B cell (primary cell): Measurements from ENCODE around the gene CCDC137. TPM values are rescaled to one million over a fixed set of nuclear protein-coding genes. Genes with fewer than 3 reads are reported as not detected.

Experiments
- ATAC-seq: fragments of 200-7000 bp; cut with Tn5 transposase; one replicate; pipeline ENCODE4 v1.10.0; 2021; ENCODE audit warnings: low read depth, mild to moderate bottlenecking, moderate number of reproducible peaks, moderate library complexity
- CTCF ChIA-PET: fragments of 350-600 bp; sonication (Branson Sonifier 250); formaldehyde crosslinking; loops from one replicate; lab custom pipeline; 2021; ENCODE audit warnings: antibody characterized with exemption, inconsistent platforms; lab: Charles Lee
- POLR2A ChIA-PET: fragments of 350-600 bp; sonication (Branson Sonifier 250); formaldehyde crosslinking; loops from one replicate; lab custom pipeline; 2021; ENCODE audit warnings: antibody characterized with exemption; lab: Charles Lee
- DNase-seq: peaks from one replicate; pipeline ENCODE4 v3.0.0; 2013
- H2AFZ ChIP-seq: 2 replicates; pipeline ENCODE4 v1.6.1; 2012; ENCODE audit warnings: mild to moderate bottlenecking, low read depth, low read length; ENCODE audit not compliant: insufficient read depth, poor library complexity, severe bottlenecking
- H3K27ac ChIP-seq, 2 donors: 1 replicate in 1 of 2; 2 replicates in 1 of 2; pipeline ENCODE4 v1.5.1; 2012 to 2013; ENCODE audit warnings: low read length in 2 of 2, mild to moderate bottlenecking in 2 of 2, moderate library complexity in 1 of 2
- H3K27me3 ChIP-seq, 4 experiments: fragments of 200-600 bp in 1 of 4; sonication (generic) in 1 of 4; replicated peaks in 1 of 4; 1 replicate in 2 of 4; 2 replicates in 2 of 4; pipeline versions ENCODE4 v1.6.1 to v1.7.0; 2013 to 2016; ENCODE audit warnings: low read length in 3 of 4, mild to moderate bottlenecking in 2 of 4, mixed read lengths in 1 of 4, moderate library complexity in 1 of 4; ENCODE audit not compliant: insufficient read depth in 4 of 4, control insufficient read depth in 3 of 4; ENCODE audit errors: control extremely low read depth in 1 of 4
- H3K36me3 ChIP-seq, 2 experiments: replicated peaks in 1 of 2; 1 replicate in 1 of 2; 2 replicates in 1 of 2; pipeline versions ENCODE4 v1.6.1 to v1.7.1; 2013; ENCODE audit warnings: low read length in 1 of 2; ENCODE audit not compliant: insufficient read depth in 2 of 2, control insufficient read depth in 1 of 2; ENCODE audit errors: control extremely low read depth in 1 of 2, extremely low read depth in 1 of 2
- H3K4me1 ChIP-seq, 2 donors: fragments of 200-600 bp in 1 of 2; sonication (generic) in 1 of 2; 1 replicate in 1 of 2; 2 replicates in 1 of 2; pipeline versions ENCODE4 v1.5.1 to v1.6.1; 2013 to 2017; ENCODE audit warnings: low read length in 2 of 2; ENCODE audit not compliant: control insufficient read depth in 2 of 2, insufficient read depth in 2 of 2
- H3K4me2 ChIP-seq: replicated peaks from 2 replicates; pipeline ENCODE3; 2012; ENCODE audit warnings: mild to moderate bottlenecking, low read depth, low read length; ENCODE audit not compliant: poor library complexity, severe bottlenecking
- H3K4me3 ChIP-seq, 5 experiments: fragments of 200-600 bp in 1 of 5; sonication (generic) in 1 of 5; 1 replicate in 3 of 5; 2 replicates in 2 of 5; pipeline versions ENCODE4 v1.5.1 to v1.7.0; 2011 to 2016; ENCODE audit warnings: low read length in 4 of 5, mild to moderate bottlenecking in 4 of 5, low read depth in 2 of 5, control low read depth in 1 of 5, moderate library complexity in 1 of 5; ENCODE audit not compliant: insufficient read depth in 1 of 5; ENCODE audit errors: control extremely low read depth in 1 of 5, extremely low read depth in 1 of 5
- H3K79me2 ChIP-seq: fragments of 200-600 bp; sonication (generic); one replicate; pipeline ENCODE4 v1.6.0; 2016; ENCODE audit warnings: low read length; ENCODE audit not compliant: control insufficient read depth, insufficient read depth
- H3K9ac ChIP-seq: fragments of 200-600 bp; sonication (generic); 2 replicates; pipeline ENCODE4 v1.6.1; 2017; ENCODE audit warnings: mild to moderate bottlenecking, low read length, moderate library complexity
- H3K9me3 ChIP-seq, 3 donors: one replicate each; pipeline versions ENCODE4 v1.6.1 to v1.7.1; 2013; ENCODE audit warnings: low read length in 2 of 3; ENCODE audit not compliant: control insufficient read depth in 2 of 3, insufficient read depth in 1 of 3; ENCODE audit errors: control extremely low read depth in 1 of 3
- H4K20me1 ChIP-seq: 2 replicates; pipeline ENCODE4 v1.6.0; 2012; ENCODE audit warnings: mild to moderate bottlenecking, low read length; ENCODE audit not compliant: insufficient read depth, control insufficient read depth, poor library complexity, severe bottlenecking
- H3K27ac Mint-ChIP-seq: one replicate; pipeline ENCODE4 v1.8.0; 2021; ENCODE audit warnings: mixed read lengths
- H3K27me3 Mint-ChIP-seq: one replicate; pipeline ENCODE4 v1.8.0; 2021; ENCODE audit warnings: mixed read lengths
- H3K4me1 Mint-ChIP-seq: one replicate; pipeline ENCODE4 v1.8.0; 2021; ENCODE audit warnings: mixed read lengths
- H3K4me3 Mint-ChIP-seq: one replicate; pipeline ENCODE4 v1.8.0; 2021; ENCODE audit warnings: mixed read lengths
- H3K9me3 Mint-ChIP-seq: one replicate; pipeline ENCODE4 v1.8.0; 2022; ENCODE audit warnings: mixed read lengths; ENCODE audit not compliant: insufficient read depth
- EZH2 ChIP-seq: IDR thresholded peaks from 2 replicates; pipeline ENCODE4 v1.6.1; 2012; ENCODE audit warnings: borderline replicate concordance, low read depth, mild to moderate bottlenecking, moderate library complexity, low read length; ENCODE audit not compliant: insufficient read depth, poor library complexity, severe bottlenecking
- WGBS: methylation state at CpG from one replicate; pipeline ENCODE4 v1.1.5; 2013; ENCODE audit warnings: missing lambda C conversion rate; ENCODE audit not compliant: insufficient coverage; 5-methylcytosine and 5-hydroxymethylcytosine counted together
- intact Hi-C: fragments of 100-400 bp; cut with micrococcal nuclease; formaldehyde crosslinking; loops from one replicate; pipeline ENCODE4 v1.10.0; 2022
- polyA plus RNA-seq: library from polyadenylated mRNA; depleted of rRNA; stranded (reverse); fragments of >200 nt; gene quantifications from 2 replicates; pipeline ENCODE4 v1.2.3, GENCODE V29; 2012
- total RNA-seq, 2 donors: library from RNA; stranded (reverse); fragments of 120-200 nt in 1 of 2; gene quantifications; 1 replicate in 1 of 2; 2 replicates in 1 of 2; pipeline versions ENCODE4 v1.2.3 to v1.2.4, GENCODE V29; 2013 to 2022
- TF ChIP-seq, protein P1 (sequence below): fragments of 200-600 bp; IDR thresholded peaks from one replicate; pipeline ENCODE4 v1.8.0; 2022; ENCODE audit warnings: antibody characterized with exemption, mild to moderate bottlenecking

Gene CCDC137
- total and polyA plus RNA-seq, 2 donors (not counting 1 experiment from before 2014, with no cell fraction given), result 18.8 to 36.0 TPM

DNA sequence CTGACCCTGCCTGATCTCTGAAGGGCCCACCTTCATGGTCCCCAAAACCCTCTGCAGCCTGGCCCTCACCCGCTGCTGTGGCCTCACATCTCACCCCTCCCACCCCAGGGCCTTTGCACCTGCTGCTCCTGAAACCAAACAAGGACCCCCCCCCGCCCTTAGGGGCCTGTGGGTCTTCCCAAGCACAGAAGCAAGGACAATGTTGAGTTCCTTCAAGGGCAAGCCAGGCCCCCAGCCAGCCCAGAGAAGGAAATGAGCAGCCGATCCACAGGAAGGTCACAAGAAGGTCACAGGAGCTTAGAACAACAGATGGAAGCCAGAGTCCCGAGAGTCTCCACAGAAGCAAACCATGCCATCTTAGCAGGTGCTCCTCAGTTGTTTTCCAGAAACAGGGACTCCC lies 9.7 kb upstream of the CCDC137 start:
- Histone ChIP-seq H3K4me2 (no peak overlapping the region), H3K79me2 (no peaks in the 10 kb centered on the region), H3K9ac (no peak overlapping the region), H3K27ac (no peak overlapping the region), H4K20me1 (no peaks in the 10 kb centered on the region), H3K4me1 (peaks cover 12 to 18% of the 10 kb centered on the region in 2 donors), H3K36me3 (no peaks in the 10 kb centered on the region), H2AFZ (no peak overlapping the region), H3K4me3 (no peak overlapping the region), H3K27me3 (peaks cover 0 to 8% (median 2%) of the 10 kb centered on the region in 4 experiments), H3K9me3 (no peaks in the 10 kb centered on the region)
- no peaks in the 10 kb centered on the region for H3K9me3 Mint-ChIP-seq
- 49% methylated on average over 4 of the region's 4 CpGs for WGBS
- H3K4me1 Mint-ChIP-seq, result peaks cover 14% of the 10 kb centered on the region
- intact Hi-C loops, result no loop called here
- TF ChIP-seq, protein P1, sequence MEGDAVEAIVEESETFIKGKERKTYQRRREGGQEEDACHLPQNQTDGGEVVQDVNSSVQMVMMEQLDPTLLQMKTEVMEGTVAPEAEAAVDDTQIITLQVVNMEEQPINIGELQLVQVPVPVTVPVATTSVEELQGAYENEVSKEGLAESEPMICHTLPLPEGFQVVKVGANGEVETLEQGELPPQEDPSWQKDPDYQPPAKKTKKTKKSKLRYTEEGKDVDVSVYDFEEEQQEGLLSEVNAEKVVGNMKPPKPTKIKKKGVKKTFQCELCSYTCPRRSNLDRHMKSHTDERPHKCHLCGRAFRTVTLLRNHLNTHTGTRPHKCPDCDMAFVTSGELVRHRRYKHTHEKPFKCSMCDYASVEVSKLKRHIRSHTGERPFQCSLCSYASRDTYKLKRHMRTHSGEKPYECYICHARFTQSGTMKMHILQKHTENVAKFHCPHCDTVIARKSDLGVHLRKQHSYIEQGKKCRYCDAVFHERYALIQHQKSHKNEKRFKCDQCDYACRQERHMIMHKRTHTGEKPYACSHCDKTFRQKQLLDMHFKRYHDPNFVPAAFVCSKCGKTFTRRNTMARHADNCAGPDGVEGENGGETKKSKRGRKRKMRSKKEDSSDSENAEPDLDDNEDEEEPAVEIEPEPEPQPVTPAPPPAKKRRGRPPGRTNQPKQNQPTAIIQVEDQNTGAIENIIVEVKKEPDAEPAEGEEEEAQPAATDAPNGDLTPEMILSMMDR, result no peak
- no peak for TF ChIP-seq EZH2
- DNase-seq (no peak), ATAC-seq (no peak)
- H3K27me3 Mint-ChIP-seq, result peaks cover 2% of the 10 kb centered on the region
- ChIA-PET CTCF (no interaction called here), POLR2A (no interaction called here)
- H3K4me3 Mint-ChIP-seq, result no peak overlapping the region
- no peak overlapping the region for H3K27ac Mint-ChIP-seq

DNA sequence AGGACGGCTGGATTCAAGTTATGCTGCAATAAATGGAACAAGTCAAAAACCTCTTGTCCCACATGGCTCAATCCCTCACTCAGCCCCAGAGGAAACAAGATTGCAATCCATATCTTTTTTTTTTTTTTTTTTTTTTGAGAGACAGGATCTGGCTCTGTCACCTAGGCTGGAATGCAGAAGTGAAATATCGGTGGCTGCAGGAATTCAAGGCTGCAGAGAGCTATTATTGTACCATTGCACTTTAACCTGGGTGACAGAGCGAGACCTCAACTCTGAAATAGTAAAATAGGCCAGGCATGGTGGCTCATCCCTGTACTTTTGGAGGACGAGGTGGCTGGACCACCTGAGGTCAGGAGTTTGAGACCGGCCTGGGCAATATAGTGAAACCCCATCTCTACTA lies 7.5 kb upstream of the CCDC137 start:
- no peak for TF ChIP-seq EZH2
- TF ChIP-seq, protein P1, result no peak
- Histone ChIP-seq H4K20me1 (no peaks in the 10 kb centered on the region), H3K4me3 (no peak overlapping the region), H3K4me2 (no peak overlapping the region), H3K9me3 (no peaks in the 10 kb centered on the region), H3K79me2 (no peaks in the 10 kb centered on the region), H2AFZ (no peak overlapping the region), H3K4me1 (peaks cover under 1 to 2% of the 10 kb centered on the region in 2 donors), H3K36me3 (no peaks in the 10 kb centered on the region), H3K27ac (no peak overlapping the region), H3K9ac (no peak overlapping the region), H3K27me3 (peaks cover 0 to 6% (median 0%) of the 10 kb centered on the region in 4 experiments)
- 65% methylated on average over 3 of the region's 5 CpGs for WGBS
- ATAC-seq (no peak), DNase-seq (no peak)
- no peaks in the 10 kb centered on the region for H3K27me3 Mint-ChIP-seq
- H3K4me1 Mint-ChIP-seq, result no peaks in the 10 kb centered on the region
- no peak overlapping the region for H3K4me3 Mint-ChIP-seq
- H3K9me3 Mint-ChIP-seq, result no peaks in the 10 kb centered on the region
- intact Hi-C loops, result no loop called here
- CTCF ChIA-PET, result interaction anchor here (0.7 kb wide), 1 partner anchor 1581 kb away, joined by 4 read pairs; no protein-coding TSS in a partner anchor
- no peak overlapping the region for H3K27ac Mint-ChIP-seq
- POLR2A ChIA-PET, result no interaction called here
